Spleen (tissue), 7 donors: ENCODE data around the gene YDJC.

Experiments used
- POLR2A ChIP-seq, 3 donors: fragments of 450-650 bp; IDR thresholded peaks; one replicate each; pipeline ENCODE4 v1.5.1; 2017; ENCODE audit warnings: antibody characterized with exemption in 3 of 3, mild to moderate bottlenecking in 1 of 3
- TF ChIP-seq, protein P1 (sequence below), 11 experiments: fragments of 200-600 bp in 7 of 11; fragments of 450-650 bp in 4 of 11; sonication (generic) in 4 of 11; IDR thresholded peaks in 8 of 11; conservative IDR thresholded peaks in 3 of 11; 1 replicate in 7 of 11; 2 replicates in 4 of 11; pipeline versions ENCODE4 v1.4.0 to v1.8.0; 2016 to 2021; ENCODE audit warnings: antibody characterized with exemption in 11 of 11, inconsistent platforms in 4 of 11, mild to moderate bottlenecking in 1 of 11
- donor health status: DM: no; HTN: no; CAD: no; lungs with moderate emphysema.
- donor health status: DM: no; HTN: no; CAD: no.
- donor health status: DM: no; HTN: no; CAD: no.

DNA sequence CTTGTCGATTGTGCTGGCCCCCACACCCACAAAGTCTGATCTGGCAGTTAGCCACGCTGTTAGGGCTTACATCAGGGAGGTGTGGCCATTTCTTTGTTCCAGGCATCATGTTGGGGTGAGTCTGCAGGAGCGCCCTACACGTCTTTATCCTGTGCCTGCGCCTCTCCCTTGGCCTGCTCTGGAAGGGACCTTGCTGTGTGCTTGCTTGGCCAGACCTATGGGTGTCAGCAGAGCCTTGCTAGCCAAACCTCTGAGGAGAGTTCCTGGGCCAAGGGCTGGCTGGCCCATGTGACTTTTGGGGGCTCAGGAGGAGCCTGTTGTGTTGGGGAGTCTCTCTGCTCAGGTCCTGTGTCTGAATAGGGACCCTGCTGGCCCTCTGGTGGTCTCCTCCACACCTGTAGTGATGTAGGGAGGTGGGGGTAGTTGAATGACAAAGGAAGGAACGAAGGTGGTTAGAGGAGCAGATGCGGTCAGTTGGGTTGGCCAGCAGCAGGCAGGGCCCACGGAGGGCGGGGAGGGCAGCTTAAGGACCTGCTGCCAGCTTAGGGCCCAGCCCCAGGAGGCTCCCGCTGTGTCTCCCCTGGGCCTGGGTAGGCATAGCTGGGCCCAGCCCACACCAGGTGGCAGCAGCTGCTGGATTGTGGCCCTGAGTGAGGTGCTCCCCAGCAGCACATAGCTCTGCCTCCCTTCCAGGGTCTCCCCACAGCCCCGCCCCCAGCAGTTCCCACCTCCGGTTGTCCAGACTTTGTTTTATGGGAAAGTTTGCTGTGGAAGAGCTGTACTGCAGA is 43.9 kb upstream of the YDJC start:
- no peak for TF ChIP-seq POLR2A (IDR thresholded peaks at IDR 0.05)
- TF ChIP-seq, protein P1, sequence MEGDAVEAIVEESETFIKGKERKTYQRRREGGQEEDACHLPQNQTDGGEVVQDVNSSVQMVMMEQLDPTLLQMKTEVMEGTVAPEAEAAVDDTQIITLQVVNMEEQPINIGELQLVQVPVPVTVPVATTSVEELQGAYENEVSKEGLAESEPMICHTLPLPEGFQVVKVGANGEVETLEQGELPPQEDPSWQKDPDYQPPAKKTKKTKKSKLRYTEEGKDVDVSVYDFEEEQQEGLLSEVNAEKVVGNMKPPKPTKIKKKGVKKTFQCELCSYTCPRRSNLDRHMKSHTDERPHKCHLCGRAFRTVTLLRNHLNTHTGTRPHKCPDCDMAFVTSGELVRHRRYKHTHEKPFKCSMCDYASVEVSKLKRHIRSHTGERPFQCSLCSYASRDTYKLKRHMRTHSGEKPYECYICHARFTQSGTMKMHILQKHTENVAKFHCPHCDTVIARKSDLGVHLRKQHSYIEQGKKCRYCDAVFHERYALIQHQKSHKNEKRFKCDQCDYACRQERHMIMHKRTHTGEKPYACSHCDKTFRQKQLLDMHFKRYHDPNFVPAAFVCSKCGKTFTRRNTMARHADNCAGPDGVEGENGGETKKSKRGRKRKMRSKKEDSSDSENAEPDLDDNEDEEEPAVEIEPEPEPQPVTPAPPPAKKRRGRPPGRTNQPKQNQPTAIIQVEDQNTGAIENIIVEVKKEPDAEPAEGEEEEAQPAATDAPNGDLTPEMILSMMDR (IDR thresholded peaks at IDR 0.05 in 8 of 11, conservative IDR thresholded peaks at IDR 0.05 in 3 of 11) = no peak
